SK-N-MC (cell line): ENCODE data around the gene MORC3.

Experiments
- EZH2 ChIP-seq: fragments of 200-600 bp; sonication (generic); IDR thresholded peaks from one replicate; pipeline ENCODE4 v1.6.1; 2017; ENCODE audit warnings: antibody characterized with exemption
- POLR2AphosphoS5 ChIP-seq: IDR thresholded peaks from 2 replicates; pipeline ENCODE4 v1.6.1; 2012; ENCODE audit warnings: mild to moderate bottlenecking, low read depth, low read length, borderline replicate concordance

GRCh38 chr21:36381841-36382589 lies 62.0 kb downstream of the MORC3 start:
- TF ChIP-seq POLR2AphosphoS5 (no peak), EZH2 (no peak)
